Mesodermal cell (in vitro differentiated cells): Measurements from ENCODE around the gene ENTPD3. TPM values are rescaled to one million over a fixed set of nuclear protein-coding genes. Genes with fewer than 3 reads are reported as not detected.

Source experiments
- H3K27ac ChIP-seq: 2 replicates; pipeline ENCODE4 v1.7.0; 2013; ENCODE audit warnings: mild to moderate bottlenecking, low read depth, low read length, moderate library complexity; ENCODE audit not compliant: severe bottlenecking
- H3K36me3 ChIP-seq: 2 replicates; pipeline ENCODE4 v1.7.1; 2013; ENCODE audit warnings: mild to moderate bottlenecking, low read length, moderate library complexity; ENCODE audit not compliant: control insufficient read depth, insufficient read depth
- H3K4me1 ChIP-seq: one replicate; pipeline ENCODE4 v1.7.1; 2013; ENCODE audit warnings: mild to moderate bottlenecking, low read length; ENCODE audit not compliant: insufficient read depth, control insufficient read depth, poor library complexity, severe bottlenecking
- H3K4me3 ChIP-seq: 2 replicates; pipeline ENCODE4 v1.7.0; 2013; ENCODE audit warnings: low read length, control low read depth, mild to moderate bottlenecking; ENCODE audit not compliant: insufficient read depth, poor library complexity, severe bottlenecking; ENCODE audit errors: extremely low read depth
- H3K9me3 ChIP-seq: 2 replicates; pipeline ENCODE4 v1.7.1; 2013; ENCODE audit warnings: mild to moderate bottlenecking, low read length, moderate library complexity; ENCODE audit not compliant: control insufficient read depth
- WGBS, 2 experiments: methylation state at CpG; one replicate each; pipeline ENCODE4 v1.1.5; 2013; ENCODE audit warnings: missing lambda C conversion rate in 2 of 2; ENCODE audit not compliant: insufficient coverage in 2 of 2; 5-methylcytosine and 5-hydroxymethylcytosine counted together
- polyA plus RNA-seq, 2 experiments: library from polyadenylated mRNA; stranded (reverse); fragments of 50-300 nt; gene quantifications; one replicate each; pipeline ENCODE4 v1.2.3, GENCODE V29; 2013

ENTPD3 gene
- polyA plus RNA-seq (2013, experiment 1 of 2) = 2.7 TPM
- 3.4 TPM for polyA plus RNA-seq (2013, experiment 2 of 2)

GRCh38 chr3:40387001-40387894, at the start of gene ENTPD3:
ENTPD3 (plus strand) TSS chr3:40387184; CDS start chr3:40388058, 874 bp downstream.
- H3K9me3 ChIP-seq = no peaks in the 10 kb centered on the region
- no peaks in the 10 kb centered on the region for H3K36me3 ChIP-seq
- peak within 1 kb of the TSS; percentile 23 for H3K4me3 ChIP-seq
- H3K4me1 ChIP-seq = peaks cover 5% of the 10 kb centered on the region
- 1 to 5% methylated on average over 26 to 38 of the region's 49 CpGs for WGBS, 2 experiments
- no peak within 1 kb of the TSS for H3K27ac ChIP-seq

- Histone ChIP-seq H3K4me3 (no peak overlapping the region), H3K27ac (no peak overlapping the region), H3K4me1 (no peaks in the 10 kb centered on the region), H3K9me3 (no peaks in the 10 kb centered on the region), H3K36me3 (no peaks in the 10 kb centered on the region)
- WGBS, 2 experiments = no CpG with 5 or more reads among the region's 1 CpG
Observed at GRCh38 chr3:40339871-40340270, 47.1 kb upstream of the ENTPD3 start.

- no peak overlapping the region for H3K4me3 ChIP-seq
- H3K27ac ChIP-seq = no peak overlapping the region
- no peaks in the 10 kb centered on the region for H3K36me3 ChIP-seq
- H3K9me3 ChIP-seq = no peaks in the 10 kb centered on the region
- no peaks in the 10 kb centered on the region for H3K4me1 ChIP-seq
- WGBS, 2 experiments = 71 to 84% methylated on average over 1 of the region's 1 CpG
Observed at GRCh38 chr3:40340541-40341170, 46.3 kb upstream of the ENTPD3 start.

GRCh38 chr3:40341671-40342070, 45.3 kb upstream of the ENTPD3 start:
- no peaks in the 10 kb centered on the region for H3K36me3 ChIP-seq
- no peak overlapping the region for H3K27ac ChIP-seq
- no peaks in the 10 kb centered on the region for H3K9me3 ChIP-seq
- H3K4me3 ChIP-seq = no peak overlapping the region
- H3K4me1 ChIP-seq = no peaks in the 10 kb centered on the region

- no peaks in the 10 kb centered on the region for H3K4me1 ChIP-seq
- no peak overlapping the region for H3K4me3 ChIP-seq
- no peaks in the 10 kb centered on the region for H3K36me3 ChIP-seq
- no peak overlapping the region for H3K27ac ChIP-seq
- H3K9me3 ChIP-seq = peaks cover 16% of the 10 kb centered on the region
Observed at GRCh38 chr3:40350529-40350928, 36.5 kb upstream of the ENTPD3 start.

GRCh38 chr3:40355410-40355809, 31.6 kb upstream of the ENTPD3 start:
- no peak overlapping the region for H3K27ac ChIP-seq
- no peak overlapping the region for H3K4me3 ChIP-seq
- no peaks in the 10 kb centered on the region for H3K36me3 ChIP-seq
- no peaks in the 10 kb centered on the region for H3K4me1 ChIP-seq
- WGBS, 2 experiments = no CpG with 5 or more reads among the region's 2 CpGs
- H3K9me3 ChIP-seq = peaks cover 5% of the 10 kb centered on the region

GRCh38 chr3:40358454-40358853, 28.5 kb upstream of the ENTPD3 start:
- H3K9me3 ChIP-seq = no peaks in the 10 kb centered on the region
- no peak overlapping the region for H3K4me3 ChIP-seq
- no peak overlapping the region for H3K27ac ChIP-seq
- H3K4me1 ChIP-seq = no peaks in the 10 kb centered on the region
- no peaks in the 10 kb centered on the region for H3K36me3 ChIP-seq
- WGBS, 2 experiments = 100% methylated on average over 1 of the region's 1 CpG; no CpG with 5 or more reads in 1 of the 2 experiments

GRCh38 chr3:40363674-40364073, 23.3 kb upstream of the ENTPD3 start:
- no peaks in the 10 kb centered on the region for H3K9me3 ChIP-seq
- WGBS, 2 experiments = 84% methylated on average over 2 of the region's 2 CpGs; no CpG with 5 or more reads in 1 of the 2 experiments
- H3K27ac ChIP-seq = no peak overlapping the region
- H3K4me1 ChIP-seq = no peaks in the 10 kb centered on the region
- no peaks in the 10 kb centered on the region for H3K36me3 ChIP-seq
- H3K4me3 ChIP-seq = no peak overlapping the region

GRCh38 chr3:40366203-40367162, 20.5 kb upstream of the ENTPD3 start:
- Histone ChIP-seq H3K4me3 (no peak overlapping the region), H3K4me1 (no peaks in the 10 kb centered on the region), H3K27ac (no peak overlapping the region), H3K9me3 (no peaks in the 10 kb centered on the region), H3K36me3 (no peaks in the 10 kb centered on the region)
- WGBS, 2 experiments = no CpG with 5 or more reads among the region's 2 CpGs

- H3K36me3 ChIP-seq = no peaks in the 10 kb centered on the region
- H3K4me1 ChIP-seq = no peaks in the 10 kb centered on the region
- 60% methylated on average over 1 of the region's 1 CpG; no CpG with 5 or more reads in 1 of the 2 experiments for WGBS, 2 experiments
- H3K9me3 ChIP-seq = no peaks in the 10 kb centered on the region
- H3K4me3 ChIP-seq = no peak overlapping the region
- no peak overlapping the region for H3K27ac ChIP-seq
Observed at GRCh38 chr3:40369716-40370115, 17.3 kb upstream of the ENTPD3 start.
